Kidney epithelial cell (primary cell): ENCODE results near the gene CLK4. TPM values are rescaled to one million over a fixed set of nuclear protein-coding genes. Genes with fewer than 3 reads are reported as not detected.
"Not testable (repeated sequence)": the region's sequence is repeated elsewhere in the genome, so short reads cannot be mapped to it uniquely, and the experiment has no call there.

Experiments
- DNase-seq: peaks from one replicate; pipeline ENCODE4 v3.0.0-alpha.2; 2010; ENCODE audit warnings: low read depth
- H3K27me3 ChIP-seq: 2 replicates; pipeline ENCODE4 v1.6.0; 2011; ENCODE audit warnings: low read length; ENCODE audit not compliant: control insufficient read depth, insufficient read depth
- H3K36me3 ChIP-seq: 2 replicates; pipeline ENCODE4 v1.5.1; 2011; ENCODE audit warnings: low read length; ENCODE audit not compliant: control insufficient read depth, insufficient read depth
- H3K4me3 ChIP-seq: 2 replicates; pipeline ENCODE4 v1.5.1; 2011; ENCODE audit warnings: low read depth, mild to moderate bottlenecking, control low read depth, low read length
- total RNA-seq: library from RNA; depleted of rRNA; stranded (reverse); fragments of >200 nt; gene quantifications from 2 replicates; pipeline ENCODE4 v1.2.3, GENCODE V29; 2015
- TF ChIP-seq, protein P1 (sequence below): IDR thresholded peaks from 2 replicates; pipeline ENCODE4 v1.5.1; 2011; ENCODE audit warnings: mild to moderate bottlenecking, moderate library complexity, low read length, control low read depth, inconsistent platforms; ENCODE audit not compliant: insufficient read depth, poor library complexity, severe bottlenecking

The CLK4 gene
- total RNA-seq, 1 donor from 2014 or later = 7.1 TPM

DNA sequence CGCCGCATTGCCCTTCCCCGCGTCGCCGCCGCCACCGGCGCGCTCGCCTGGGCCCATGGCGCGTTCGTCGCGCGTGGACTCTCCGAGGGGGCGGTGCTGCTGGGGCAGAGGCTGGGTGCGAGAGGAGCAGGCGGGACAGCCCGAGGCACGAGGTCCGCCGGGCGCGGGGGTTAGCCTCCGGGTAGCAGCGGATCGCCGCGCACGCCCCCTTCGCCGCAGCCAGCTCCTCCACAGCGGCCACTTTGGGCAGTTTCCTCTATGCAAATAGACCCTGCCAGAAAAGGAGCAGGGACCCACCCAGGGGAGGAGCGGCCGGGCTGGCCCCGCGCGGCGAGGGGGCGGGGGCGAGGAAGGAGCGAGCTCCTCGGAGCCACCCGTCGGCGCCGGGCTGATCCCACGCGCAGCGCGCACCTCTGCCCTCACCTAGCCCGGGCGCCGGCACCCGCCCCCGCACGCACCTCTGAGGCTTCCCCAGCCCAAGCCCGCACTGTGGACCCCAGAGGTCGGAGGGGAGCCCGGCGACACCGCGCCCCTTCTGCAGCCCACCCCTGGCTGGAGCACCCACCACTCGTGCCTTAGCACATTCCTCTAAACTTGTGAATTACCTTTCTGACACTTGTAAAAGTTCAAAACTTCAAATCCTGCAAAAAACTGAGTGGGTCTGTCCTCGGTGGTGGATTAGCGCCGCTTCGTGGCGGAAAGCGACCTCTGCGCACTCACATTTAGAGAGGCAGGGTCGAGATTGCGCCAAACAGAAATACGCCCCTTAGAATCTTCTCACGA lies 36.5 kb downstream of the CLK4 start, which contains the start of gene COL23A1:
COL23A1 (minus strand) TSS at position 253 of the 783 bp plus-strand sequence.
- TF ChIP-seq, protein P1, sequence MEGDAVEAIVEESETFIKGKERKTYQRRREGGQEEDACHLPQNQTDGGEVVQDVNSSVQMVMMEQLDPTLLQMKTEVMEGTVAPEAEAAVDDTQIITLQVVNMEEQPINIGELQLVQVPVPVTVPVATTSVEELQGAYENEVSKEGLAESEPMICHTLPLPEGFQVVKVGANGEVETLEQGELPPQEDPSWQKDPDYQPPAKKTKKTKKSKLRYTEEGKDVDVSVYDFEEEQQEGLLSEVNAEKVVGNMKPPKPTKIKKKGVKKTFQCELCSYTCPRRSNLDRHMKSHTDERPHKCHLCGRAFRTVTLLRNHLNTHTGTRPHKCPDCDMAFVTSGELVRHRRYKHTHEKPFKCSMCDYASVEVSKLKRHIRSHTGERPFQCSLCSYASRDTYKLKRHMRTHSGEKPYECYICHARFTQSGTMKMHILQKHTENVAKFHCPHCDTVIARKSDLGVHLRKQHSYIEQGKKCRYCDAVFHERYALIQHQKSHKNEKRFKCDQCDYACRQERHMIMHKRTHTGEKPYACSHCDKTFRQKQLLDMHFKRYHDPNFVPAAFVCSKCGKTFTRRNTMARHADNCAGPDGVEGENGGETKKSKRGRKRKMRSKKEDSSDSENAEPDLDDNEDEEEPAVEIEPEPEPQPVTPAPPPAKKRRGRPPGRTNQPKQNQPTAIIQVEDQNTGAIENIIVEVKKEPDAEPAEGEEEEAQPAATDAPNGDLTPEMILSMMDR = peak; percentile 91
- Histone ChIP-seq H3K36me3 (no peaks in the 10 kb centered on the region), H3K4me3 (peak within 1 kb of the TSS; percentile 33), H3K27me3 (peaks cover 28% of the 10 kb centered on the region)
- DNase-seq = no peak

DNA sequence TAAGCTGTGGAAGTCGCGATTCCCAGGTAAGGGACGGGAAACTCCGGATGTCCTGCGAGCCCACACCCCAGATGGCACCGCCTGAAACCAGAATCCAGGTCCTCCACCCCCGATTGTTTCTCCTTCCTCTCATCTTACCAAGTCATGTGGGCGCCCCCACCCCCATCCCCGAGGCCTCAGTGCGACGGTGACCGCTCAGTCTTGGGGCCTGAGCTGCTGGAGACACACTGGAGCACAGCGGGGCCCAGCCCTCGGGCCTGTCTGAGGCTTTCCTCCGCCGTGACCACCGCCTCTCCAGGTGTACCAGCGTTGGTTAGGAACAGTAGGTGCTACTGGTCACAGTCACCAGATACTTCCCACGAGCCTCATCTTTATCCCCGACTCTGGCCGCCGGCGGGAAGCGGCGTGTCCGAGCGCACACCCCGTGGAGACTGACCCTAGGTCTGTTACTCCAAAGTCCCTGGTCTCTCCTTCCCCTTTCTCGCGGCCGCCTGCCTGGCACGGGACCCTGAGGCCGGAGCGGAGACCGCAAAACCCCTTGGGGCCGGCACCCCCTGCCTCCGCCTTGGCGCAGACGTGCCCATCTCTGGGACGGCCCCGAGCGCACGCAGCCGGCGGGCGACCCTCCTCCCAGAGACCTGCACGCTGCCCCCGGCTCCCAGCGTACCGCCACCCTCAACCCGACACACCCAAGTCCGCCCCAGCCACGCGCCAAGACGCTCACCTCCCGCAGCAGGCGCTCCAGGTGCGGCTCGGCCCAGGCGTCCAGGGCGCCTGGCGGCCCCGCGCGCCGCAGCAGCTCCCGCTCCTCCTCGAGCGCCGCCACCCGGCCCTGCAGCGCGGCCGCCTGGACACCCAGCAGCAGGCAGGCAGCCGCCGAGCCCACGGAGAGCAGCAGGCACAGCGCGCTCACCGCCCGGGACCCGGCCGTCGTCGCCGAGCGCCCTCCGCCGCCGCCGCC lies 37.4 kb downstream of the CLK4 start:
- H3K27me3 ChIP-seq = peaks cover 28% of the 10 kb centered on the region
- H3K36me3 ChIP-seq = no peaks in the 10 kb centered on the region
- no peak for DNase-seq
- TF ChIP-seq, protein P1 = no peak
- peak overlapping the region; percentile 9 for H3K4me3 ChIP-seq

DNA sequence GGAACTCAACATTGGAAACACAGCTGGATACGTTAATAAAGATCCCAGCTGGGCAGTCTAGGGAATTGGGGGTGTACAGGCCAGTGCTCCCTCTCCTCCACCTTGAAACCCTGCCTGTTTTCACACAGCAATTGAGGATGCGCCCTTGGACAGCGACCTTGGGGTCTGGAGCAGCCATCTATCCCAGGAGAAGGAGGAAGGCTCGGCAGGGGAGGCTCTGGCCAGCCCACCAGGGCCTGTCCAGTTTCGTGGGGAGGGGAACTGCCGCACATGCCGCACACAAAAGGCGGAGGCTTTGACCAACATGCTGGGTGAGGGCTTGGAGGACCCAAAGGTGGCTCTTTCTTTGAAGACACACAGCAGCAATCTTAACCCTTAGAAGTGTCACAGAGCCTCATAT lies 38.1 kb downstream of the CLK4 start:
- no peak for DNase-seq
- no peaks in the 10 kb centered on the region for H3K36me3 ChIP-seq
- H3K27me3 ChIP-seq = peaks cover 28% of the 10 kb centered on the region
- no peak overlapping the region for H3K4me3 ChIP-seq
- TF ChIP-seq, protein P1 = no peak

DNA sequence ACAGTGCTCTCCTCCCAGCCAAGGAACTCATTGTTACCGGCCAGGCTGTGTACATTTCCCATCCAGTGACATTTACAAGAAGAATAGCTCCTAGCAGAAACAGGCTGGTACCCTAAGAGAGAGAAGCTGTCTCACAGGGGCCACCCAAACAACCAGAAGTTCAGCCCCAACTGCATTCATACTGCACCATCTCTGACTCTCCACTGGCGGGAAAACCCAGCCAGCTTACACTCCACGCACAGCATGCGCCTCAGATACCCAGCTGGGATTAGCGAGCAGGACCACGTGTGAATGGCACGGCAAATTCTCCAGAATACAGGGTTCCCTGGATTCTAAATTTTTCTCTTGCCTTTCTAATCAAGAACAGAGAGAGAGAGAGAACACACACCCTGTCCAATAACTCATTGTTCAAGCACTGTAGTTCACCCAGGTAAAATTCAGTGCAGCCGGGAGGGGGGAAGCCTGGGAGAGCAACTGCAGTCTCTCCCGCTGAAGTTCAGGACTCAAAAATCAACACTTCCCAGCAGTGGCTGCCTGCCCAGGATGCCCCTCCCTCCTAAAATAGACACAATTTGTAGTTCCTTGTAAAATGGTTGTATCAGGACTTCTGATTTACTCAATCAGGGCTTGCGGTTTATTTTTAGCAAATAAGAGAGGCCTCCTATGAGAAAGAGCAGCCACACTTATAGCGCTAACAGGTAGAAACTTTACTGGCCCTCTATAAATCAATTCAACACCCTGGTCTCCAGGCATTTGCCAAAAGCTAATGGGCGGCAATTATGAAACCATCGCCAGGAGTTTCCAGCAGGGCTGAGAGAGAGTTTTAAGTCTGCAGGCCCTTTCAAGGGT lies 38.9 kb downstream of the CLK4 start:
- TF ChIP-seq, protein P1 = no peak
- Histone ChIP-seq H3K4me3 (no peak overlapping the region), H3K36me3 (no peaks in the 10 kb centered on the region), H3K27me3 (peaks cover 28% of the 10 kb centered on the region)
- no peak for DNase-seq

DNA sequence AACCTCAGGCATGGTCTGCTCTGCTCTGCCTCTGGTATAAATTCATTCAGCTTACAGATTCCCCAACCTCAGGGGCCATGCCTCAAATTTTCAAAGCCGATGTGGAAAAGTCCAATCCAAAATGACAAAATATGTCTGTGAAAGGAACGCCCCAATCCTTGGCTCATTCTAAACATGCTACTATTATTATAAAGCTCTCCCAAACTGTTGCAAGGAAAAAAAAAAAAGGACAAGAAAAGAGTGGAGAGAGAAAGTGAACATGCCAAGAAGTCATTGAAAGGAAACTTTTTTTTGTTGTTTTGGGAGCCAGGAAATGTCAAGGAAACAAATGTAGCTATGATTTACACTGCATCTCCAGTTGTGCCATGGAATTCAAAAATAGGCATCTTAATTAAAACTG lies 40.5 kb downstream of the CLK4 start:
- Histone ChIP-seq H3K4me3 (no peak overlapping the region), H3K27me3 (peaks cover 28% of the 10 kb centered on the region), H3K36me3 (no peaks in the 10 kb centered on the region)
- DNase-seq = no peak
- TF ChIP-seq, protein P1 = no peak

DNA sequence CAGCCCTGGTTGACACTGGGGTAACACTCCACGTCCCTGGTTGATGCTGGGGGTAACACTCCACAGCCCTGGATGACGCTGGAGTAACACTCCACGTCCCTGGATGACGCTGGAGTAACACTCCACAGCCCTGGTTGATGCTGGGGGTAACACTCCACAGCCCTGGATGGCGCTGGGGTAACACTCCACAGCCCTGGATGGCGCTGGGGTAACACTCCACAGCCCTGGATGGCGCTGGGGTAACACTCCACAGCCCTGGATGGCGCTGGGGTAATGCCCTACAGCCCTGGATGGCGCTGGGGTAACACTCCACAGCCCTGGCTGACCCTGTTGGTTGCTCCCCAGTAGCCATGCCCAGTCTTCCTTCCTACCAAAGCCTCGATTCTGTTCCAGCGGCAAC lies 41.4 kb downstream of the CLK4 start:
- H3K27me3 ChIP-seq = peaks cover 27% of the 10 kb centered on the region
- not testable (repeated sequence) for DNase-seq, H3K36me3 ChIP-seq, H3K4me3 ChIP-seq
